Pancreas (tissue), 10 donors: ENCODE measurements around the gene ALX3. TPM values are rescaled to one million over a fixed set of nuclear protein-coding genes. Genes with fewer than 3 reads are reported as not detected.

ENCODE experiments used
- ATAC-seq, 4 donors: fragments of 200-7000 bp; cut with Tn5 transposase; one replicate each; pipeline versions ENCODE4 v1.8.0 to v1.9.1; 2020; ENCODE audit warnings: mild to moderate bottlenecking in 4 of 4, moderate library complexity in 4 of 4
- DNase-seq, 6 donors: peaks; one replicate each; pipeline ENCODE4 v3.0.0-alpha.2; 2020
- FAIRE-seq: peaks from 2 replicates; lab custom pipeline; 2012; peaks lifted over from hg19 to GRCh38; lab: Jason Lieb, UNC
- H3K27ac ChIP-seq, 4 donors: fragments of 200-600 bp; sonication (generic); 1 replicate in 3 of 4; 2 replicates in 1 of 4; pipeline versions ENCODE4 v1.5.0 to v1.8.0; 2020
- H3K27me3 ChIP-seq, 4 donors: fragments of 200-600 bp; one replicate each; pipeline ENCODE4 v1.8.0; 2021
- H3K36me3 ChIP-seq, 3 donors: fragments of 200-600 bp; sonication (generic) in 1 of 3; one replicate each; pipeline versions ENCODE4 v1.5.0 to v1.8.0; 2020 to 2021
- H3K4me1 ChIP-seq, 3 donors: fragments of 200-600 bp; one replicate each; pipeline ENCODE4 v1.8.0; 2021
- H3K4me3 ChIP-seq, 4 donors: fragments of 200-600 bp; sonication (generic) in 2 of 4; one replicate each; pipeline versions ENCODE4 v1.5.0 to v1.8.0; 2020 to 2021
- H3K9me3 ChIP-seq, 4 donors: fragments of 200-600 bp; one replicate each; pipeline ENCODE4 v1.8.0; 2021
- CTCF ChIP-seq, 4 donors: fragments of 200-600 bp; sonication (generic) in 3 of 4; IDR thresholded peaks; one replicate each; pipeline versions ENCODE4 v1.5.0 to v1.8.0; 2021; ENCODE audit warnings: antibody characterized with exemption in 4 of 4
- WGBS, 2 donors: extraction: QIAGEN DNeasy Blood & Tissue Kit; methylation state at CpG; one replicate each; pipeline ENCODE4 v1.1.7; 2013; 5-methylcytosine and 5-hydroxymethylcytosine counted together
- intact Hi-C, 3 donors: fragments of 100-400 bp; cut with DNase I; formaldehyde crosslinking; loops; one replicate each; pipeline versions ENCODE4 v1.11.1 to v1.14.2; 2022
- polyA plus RNA-seq, 2 donors: library from polyadenylated mRNA; stranded (reverse); fragments of 200-250 nt; gene quantifications; one replicate each; pipeline ENCODE4 v1.2.3, GENCODE V29; 2013
- total RNA-seq, 6 donors: library from RNA; stranded (reverse); fragmentation: NEBNext Ultra II Directional in 4 of 6; extraction: Animal tissue kit (Norgen Biotek cat#: 25700) in 4 of 6; gene quantifications; one replicate each; pipeline versions ENCODE4 v1.2.1 to v1.2.4, GENCODE V29; 2021 to 2023
- donor health status: healthy with polysubstance abuse.
- donor health status: DM: no; HTN: no; CAD: no; lungs with moderate emphysema.
- donor health status: DM: no; HTN: no; CAD: no.
- donor health status: control.
- donor health status: control.
- donor health status: Bipolar disorder and iron deficiency.
- donor health status: DM: yes; HTN: yes; CAD: no.
- donor health status: DM: no; HTN: no; CAD: no.
- donor health status: DM: no; HTN: no; CAD: no.
- donor health status: DM: yes; HTN: yes; CAD: no.

The ALX3 gene
- total and polyA plus RNA-seq, 8 donors: 0.35 TPM; not detected in 7

GRCh38 chr1:110058591-110058990 lies 11.9 kb downstream of the ALX3 start:
- FAIRE-seq (no peak), ATAC-seq (no peak), DNase-seq (no peak)
- H3K4me3 ChIP-seq: no peak overlapping the region
- H3K4me1 ChIP-seq: no peaks in the 10 kb centered on the region
- no peaks in the 10 kb centered on the region for H3K9me3 ChIP-seq
- no peak for TF ChIP-seq CTCF (IDR thresholded peaks at IDR 0.05)
- H3K36me3 ChIP-seq: peaks cover 0 to 44% (median 17%) of the 10 kb centered on the region in 3 donors
- H3K27me3 ChIP-seq: no peaks in the 10 kb centered on the region
- intact Hi-C loops: loop anchor here (5.0 to 10.0 kb wide), 3 partner anchors 44 to 49 kb away; no protein-coding TSS in a partner anchor
- 89 to 90% methylated on average over 1 of the region's 1 CpG for WGBS, 2 donors
- no peak overlapping the region for H3K27ac ChIP-seq

- 79 to 89% methylated on average over 7 of the region's 7 CpGs for WGBS, 2 donors
- peaks cover 0 to 49% (median 18%) of the 10 kb centered on the region in 3 donors for H3K36me3 ChIP-seq
- no peak for ATAC-seq
Measured at GRCh38 chr1:110057963-110058518, 12.4 kb downstream of the ALX3 start.

GRCh38 chr1:110056776-110057175 lies 13.7 kb downstream of the ALX3 start:
- intact Hi-C loops: loop anchor here (5.0 to 10.0 kb wide), 3 partner anchors 46 to 51 kb away; no protein-coding TSS in a partner anchor
- Histone ChIP-seq H3K27me3 (no peaks in the 10 kb centered on the region), H3K4me1 (no peaks in the 10 kb centered on the region), H3K36me3 (peaks cover 0 to 57% (median 24%) of the 10 kb centered on the region in 3 donors), H3K27ac (no peak overlapping the region), H3K9me3 (no peaks in the 10 kb centered on the region), H3K4me3 (no peak overlapping the region)
- DNase-seq (no peak), ATAC-seq (no peak), FAIRE-seq (no peak)
- WGBS, 2 donors: 83 to 84% methylated on average over 3 of the region's 3 CpGs
- TF ChIP-seq CTCF (IDR thresholded peaks at IDR 0.05): no peak

More at GRCh38 chr1:110057963-110058518, 12.4 kb downstream of the ALX3 start:
- intact Hi-C loops: loop anchor here (5.0 to 10.0 kb wide), 3 partner anchors 44 to 49 kb away; no protein-coding TSS in a partner anchor
- Histone ChIP-seq H3K9me3 (no peaks in the 10 kb centered on the region), H3K27ac (no peak overlapping the region), H3K27me3 (no peaks in the 10 kb centered on the region), H3K4me3 (no peak overlapping the region), H3K4me1 (no peaks in the 10 kb centered on the region)
- FAIRE-seq (no peak), DNase-seq (no peak)
- TF ChIP-seq CTCF (IDR thresholded peaks at IDR 0.05): no peak

GRCh38 chr1:110056285-110056683 lies 14.2 kb downstream of the ALX3 start:
- FAIRE-seq (no peak), ATAC-seq (no peak), DNase-seq (no peak)
- Histone ChIP-seq H3K9me3 (no peaks in the 10 kb centered on the region), H3K36me3 (peaks cover 0 to 62% (median 24%) of the 10 kb centered on the region in 3 donors), H3K4me3 (no peak overlapping the region), H3K27ac (no peak overlapping the region), H3K27me3 (no peaks in the 10 kb centered on the region), H3K4me1 (no peaks in the 10 kb centered on the region)
- intact Hi-C loops: loop anchor here (5.0 to 10.0 kb wide), 3 partner anchors 46 to 51 kb away; no protein-coding TSS in a partner anchor
- WGBS, 2 donors: 90 to 91% methylated on average over 4 of the region's 4 CpGs
- no peak for TF ChIP-seq CTCF (IDR thresholded peaks at IDR 0.05)
